Esophagus muscularis mucosa (tissue), 4 donors: ENCODE measurements around the gene MEI4. TPM values are rescaled to one million over a fixed set of nuclear protein-coding genes. Genes with fewer than 3 reads are reported as not detected.

Experiments used
- DNase-seq: peaks from one replicate; pipeline ENCODE4 v3.0.0-alpha.2; 2017; ENCODE audit errors: extremely low spot score
- H3K27ac ChIP-seq, 4 donors: fragments of 200-600 bp; sonication (generic); replicated peaks in 1 of 4; 1 replicate in 3 of 4; 2 replicates in 1 of 4; pipeline ENCODE4 v1.5.1; 2016 to 2019; ENCODE audit warnings: mild to moderate bottlenecking in 1 of 4
- H3K27me3 ChIP-seq, 4 donors: fragments of 200-600 bp; sonication (generic); one replicate each; pipeline versions ENCODE4 v1.5.1 to v1.6.0; 2016 to 2019
- H3K36me3 ChIP-seq, 4 donors: fragments of 200-600 bp; sonication (generic); one replicate each; pipeline ENCODE4 v1.5.1; 2016 to 2019
- H3K4me1 ChIP-seq, 4 donors: fragments of 200-600 bp; sonication (generic); one replicate each; pipeline ENCODE4 v1.5.1; 2016 to 2019
- H3K4me3 ChIP-seq, 4 donors: fragments of 200-600 bp; sonication (generic); 1 replicate in 2 of 4; 2 replicates in 2 of 4; pipeline ENCODE4 v1.5.1; 2016 to 2019; ENCODE audit warnings: mild to moderate bottlenecking in 4 of 4, moderate library complexity in 1 of 4
- H3K9me3 ChIP-seq, 4 donors: fragments of 200-600 bp; sonication (generic); 1 replicate in 3 of 4; 2 replicates in 1 of 4; pipeline ENCODE4 v1.5.1; 2016 to 2019
- CTCF ChIP-seq, 3 experiments: fragments of 200-600 bp in 2 of 3; fragments of 450-650 bp in 1 of 3; sonication (generic) in 2 of 3; IDR thresholded peaks; one replicate each; pipeline ENCODE4 v1.5.1; 2017 to 2019; ENCODE audit warnings: antibody characterized with exemption in 3 of 3, mild to moderate bottlenecking in 2 of 3, moderate library complexity in 1 of 3
- EP300 ChIP-seq: sonication (generic); formaldehyde crosslinking; IDR thresholded peaks from one replicate; pipeline ENCODE4 v1.6.1; 2017; ENCODE audit warnings: antibody characterized with exemption
- POLR2A ChIP-seq: fragments of 450-650 bp; IDR thresholded peaks from one replicate; pipeline ENCODE4 v1.6.1; 2017; ENCODE audit warnings: antibody characterized with exemption, moderate library complexity, mild to moderate bottlenecking, low read depth
- POLR2AphosphoS5 ChIP-seq, 2 donors: sonication (generic); formaldehyde crosslinking; IDR thresholded peaks; one replicate each; pipeline ENCODE4 v1.6.1; 2017; ENCODE audit warnings: antibody characterized with exemption in 2 of 2
- WGBS: methylation state at CpG from one replicate; pipeline ENCODE4 v1.1.5; 2018; 5-methylcytosine and 5-hydroxymethylcytosine counted together
- intact Hi-C: fragments of 100-400 bp; cut with DNase I; formaldehyde crosslinking; loops from one replicate; pipeline ENCODE4 v1.15.1; 2023
- total RNA-seq, 4 donors: library from RNA; depleted of rRNA; stranded (reverse); fragments of >200 nt; gene quantifications; one replicate each; pipeline versions ENCODE4 v1.1.0 to v1.2.1, GENCODE V29; 2016

The MEI4 gene
- total RNA-seq, 4 donors from 2014 or later: 0.06 to 0.39 (median 0.17) TPM; not detected in 1

DNA sequence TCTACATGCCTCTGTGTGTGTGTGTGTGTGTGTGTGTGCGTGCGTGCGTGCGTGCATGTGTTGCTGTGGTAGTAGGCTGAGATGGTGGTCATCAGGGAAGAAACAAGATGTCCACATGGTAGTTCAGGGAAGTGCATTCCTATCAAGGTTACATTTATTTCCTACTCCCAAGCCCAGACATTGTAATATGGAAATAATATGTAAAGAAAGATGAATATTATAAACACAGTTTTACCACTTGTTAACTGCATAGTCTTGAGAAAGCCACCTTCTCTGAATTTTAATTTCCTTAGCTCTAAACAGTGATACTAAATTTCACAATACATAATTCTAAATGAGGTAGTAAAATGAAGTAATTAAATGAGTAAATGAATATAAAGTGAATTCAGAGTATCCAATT, 14.0 kb downstream of the MEI4 start:
- intact Hi-C loops: no loop called here
- TF ChIP-seq EP300 (no peak), POLR2AphosphoS5 (IDR thresholded peaks at IDR 0.05) (no peak), CTCF (IDR thresholded peaks at IDR 0.05) (no peak), POLR2A (no peak)
- WGBS: 73% methylated on average over 4 of the region's 4 CpGs
- Histone ChIP-seq H3K27ac (no peak overlapping the region), H3K27me3 (no peaks in the 10 kb centered on the region), H3K36me3 (no peaks in the 10 kb centered on the region), H3K9me3 (no peaks in the 10 kb centered on the region), H3K4me1 (no peaks in the 10 kb centered on the region), H3K4me3 (no peak overlapping the region)
- no peak for DNase-seq

- 83% methylated on average over 2 of the region's 2 CpGs for WGBS
- DNase-seq: no peak
- intact Hi-C loops: no loop called here
- Histone ChIP-seq H3K4me1 (no peaks in the 10 kb centered on the region), H3K9me3 (no peaks in the 10 kb centered on the region), H3K36me3 (no peaks in the 10 kb centered on the region), H3K4me3 (no peak overlapping the region), H3K27ac (no peak overlapping the region), H3K27me3 (no peaks in the 10 kb centered on the region)
- TF ChIP-seq CTCF (IDR thresholded peaks at IDR 0.05): no peak
- no peak for TF ChIP-seq EP300
- TF ChIP-seq POLR2AphosphoS5 (IDR thresholded peaks at IDR 0.05): no peak
- TF ChIP-seq POLR2A: no peak
Measured at GRCh38 chr6:77669913-77670312, 17.1 kb downstream of the MEI4 start.

- H3K36me3 ChIP-seq: no peaks in the 10 kb centered on the region
- no peaks in the 10 kb centered on the region for H3K4me1 ChIP-seq
- intact Hi-C loops: no loop called here
- no peaks in the 10 kb centered on the region for H3K9me3 ChIP-seq
- WGBS: 98% methylated on average over 2 of the region's 2 CpGs
- no peak overlapping the region for H3K27ac ChIP-seq
- DNase-seq: no peak
- H3K4me3 ChIP-seq: no peak overlapping the region
- no peak for TF ChIP-seq EP300
- TF ChIP-seq POLR2AphosphoS5 (IDR thresholded peaks at IDR 0.05): no peak
- no peak for TF ChIP-seq POLR2A
- no peak for TF ChIP-seq CTCF (IDR thresholded peaks at IDR 0.05)
- H3K27me3 ChIP-seq: no peaks in the 10 kb centered on the region
Measured at GRCh38 chr6:77674211-77674610, 21.4 kb downstream of the MEI4 start.

GRCh38 chr6:77678048-77678447, 25.2 kb downstream of the MEI4 start:
- TF ChIP-seq CTCF (IDR thresholded peaks at IDR 0.05) (no peak), POLR2A (no peak), EP300 (no peak), POLR2AphosphoS5 (IDR thresholded peaks at IDR 0.05) (no peak)
- no peaks in the 10 kb centered on the region for H3K36me3 ChIP-seq
- H3K27ac ChIP-seq: no peak overlapping the region
- intact Hi-C loops: no loop called here
- 84% methylated on average over 4 of the region's 4 CpGs for WGBS
- no peak overlapping the region for H3K4me3 ChIP-seq
- H3K9me3 ChIP-seq: no peaks in the 10 kb centered on the region
- no peaks in the 10 kb centered on the region for H3K4me1 ChIP-seq
- no peaks in the 10 kb centered on the region for H3K27me3 ChIP-seq
- no peak for DNase-seq

GRCh38 chr6:77683515-77683914, 30.7 kb downstream of the MEI4 start:
- whole genome bisulfite sequencing: 89% methylated on average over 1 of the region's 1 CpG
- no peak overlapping the region for H3K4me3 ChIP-seq
- no peaks in the 10 kb centered on the region for H3K9me3 ChIP-seq
- no peaks in the 10 kb centered on the region for H3K4me1 ChIP-seq
- DNase-seq: no peak
- intact Hi-C loops: no loop called here
- H3K36me3 ChIP-seq: no peaks in the 10 kb centered on the region
- H3K27ac ChIP-seq: no peak overlapping the region
- H3K27me3 ChIP-seq: no peaks in the 10 kb centered on the region
- TF ChIP-seq POLR2AphosphoS5 (IDR thresholded peaks at IDR 0.05): no peak
- TF ChIP-seq CTCF (IDR thresholded peaks at IDR 0.05): no peak
- no peak for TF ChIP-seq EP300
- TF ChIP-seq POLR2A: no peak
